DND-41 (cell line): ENCODE results near the gene TBC1D22A.

Experiments used
- CTCF ChIP-seq: IDR thresholded peaks from 2 replicates; pipeline ENCODE4 v1.5.1; 2012; ENCODE audit warnings: borderline replicate concordance, low read length, moderate library complexity, mild to moderate bottlenecking; ENCODE audit not compliant: poor library complexity, severe bottlenecking; ENCODE audit errors: extremely low read depth
- EZH2 ChIP-seq: IDR thresholded peaks from 3 replicates; pipeline ENCODE4 v1.6.1; 2012; ENCODE audit warnings: borderline replicate concordance, low read depth, mild to moderate bottlenecking, moderate library complexity, low read length, inconsistent platforms; ENCODE audit not compliant: severe bottlenecking

DNA sequence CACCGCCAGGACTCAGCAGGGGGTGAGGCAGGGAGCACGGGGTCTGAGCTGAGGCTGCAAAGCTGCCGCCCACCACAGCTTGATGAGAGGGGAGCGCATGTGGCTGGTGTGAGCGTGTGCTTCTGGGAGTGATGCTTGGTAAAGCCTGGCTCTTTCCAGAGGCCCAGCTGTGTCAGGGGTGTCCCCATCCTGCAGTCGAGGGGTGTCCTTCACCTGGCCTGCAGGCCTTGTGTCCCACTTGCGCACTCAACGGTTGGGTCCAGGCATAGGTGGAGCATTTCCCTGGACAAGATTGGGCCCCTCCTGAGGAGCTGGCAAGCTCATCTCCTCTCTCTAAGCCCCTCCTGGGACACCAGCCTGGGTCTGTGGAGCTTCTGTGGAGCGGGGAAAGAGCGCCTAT, 273.9 kb downstream of the TBC1D22A start:
- TF ChIP-seq EZH2 (no peak), CTCF (no peak)
